GM19452 (cell line): ENCODE results near the gene DAAM2.

Experiments used
- ATAC-seq: cut with Tn5 transposase; IDR thresholded peaks from one replicate; pipeline ENCODE4 v1.9.1; 2021; ENCODE audit not compliant: unreplicated experiment

The DAAM2 gene

DNA sequence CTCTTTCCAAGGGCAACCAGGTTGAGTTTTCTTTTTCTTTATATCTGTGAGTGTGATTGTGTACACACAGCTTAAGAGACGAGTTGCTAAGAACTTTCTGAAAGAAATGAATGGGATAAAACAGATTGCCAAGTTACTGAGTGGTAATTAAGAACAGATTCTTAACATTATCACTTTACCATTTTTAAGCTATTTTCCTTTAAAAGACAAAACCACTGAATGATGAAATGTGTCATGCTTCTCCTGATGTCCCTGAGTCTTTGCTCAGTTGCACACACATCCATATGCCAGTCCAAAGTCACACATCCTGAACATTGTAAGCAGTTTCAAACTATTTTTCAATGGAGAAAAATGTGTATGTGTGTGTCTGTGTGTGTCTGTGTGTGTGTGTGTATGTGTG lies 5.5 kb upstream of the DAAM2 start:
- no peak for ATAC-seq

DNA sequence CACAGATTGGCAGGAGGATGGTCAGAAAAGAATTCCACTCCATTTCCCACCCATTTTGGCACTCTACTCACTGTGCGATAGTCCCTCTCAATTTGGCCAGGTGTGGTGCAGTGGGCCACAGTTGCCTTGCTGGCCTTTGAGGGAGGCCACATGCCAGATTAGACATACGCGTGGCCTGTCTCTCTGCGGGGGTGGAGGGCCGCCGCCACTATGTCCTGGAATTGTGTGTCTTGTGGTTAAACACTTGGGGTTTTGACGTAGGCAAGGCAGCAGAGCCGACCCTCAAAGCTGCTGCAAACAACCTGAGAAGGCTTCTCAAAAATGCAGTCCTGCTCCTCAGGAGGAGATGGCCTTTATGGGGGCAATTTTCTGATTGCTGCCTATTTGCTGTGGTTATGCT lies 4.9 kb upstream of the DAAM2 start:
- no peak for ATAC-seq

- no peak for ATAC-seq
Measured at GRCh38 chr6:39790772-39791171, 1.4 kb upstream of the DAAM2 start.

DNA sequence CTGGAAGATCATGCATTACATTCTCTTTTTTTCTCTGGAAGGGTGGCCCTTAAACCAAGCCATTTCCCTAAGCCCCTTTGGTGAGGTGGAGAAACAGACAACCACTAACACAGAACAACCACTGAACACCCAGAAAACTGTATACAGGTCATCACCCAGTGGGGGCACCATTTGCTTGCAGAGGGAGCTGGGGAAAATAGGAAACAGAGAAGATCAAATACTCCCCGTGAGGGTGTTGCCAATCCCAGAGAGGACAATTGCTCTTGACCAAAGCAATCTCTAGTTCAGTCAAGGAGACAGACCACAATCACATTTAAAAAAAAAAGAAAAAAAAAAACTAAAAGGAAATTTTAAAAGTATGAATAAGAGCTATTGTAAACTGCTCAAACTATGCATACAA lies 865 bp upstream of the DAAM2 start:
- no peak for ATAC-seq

DNA sequence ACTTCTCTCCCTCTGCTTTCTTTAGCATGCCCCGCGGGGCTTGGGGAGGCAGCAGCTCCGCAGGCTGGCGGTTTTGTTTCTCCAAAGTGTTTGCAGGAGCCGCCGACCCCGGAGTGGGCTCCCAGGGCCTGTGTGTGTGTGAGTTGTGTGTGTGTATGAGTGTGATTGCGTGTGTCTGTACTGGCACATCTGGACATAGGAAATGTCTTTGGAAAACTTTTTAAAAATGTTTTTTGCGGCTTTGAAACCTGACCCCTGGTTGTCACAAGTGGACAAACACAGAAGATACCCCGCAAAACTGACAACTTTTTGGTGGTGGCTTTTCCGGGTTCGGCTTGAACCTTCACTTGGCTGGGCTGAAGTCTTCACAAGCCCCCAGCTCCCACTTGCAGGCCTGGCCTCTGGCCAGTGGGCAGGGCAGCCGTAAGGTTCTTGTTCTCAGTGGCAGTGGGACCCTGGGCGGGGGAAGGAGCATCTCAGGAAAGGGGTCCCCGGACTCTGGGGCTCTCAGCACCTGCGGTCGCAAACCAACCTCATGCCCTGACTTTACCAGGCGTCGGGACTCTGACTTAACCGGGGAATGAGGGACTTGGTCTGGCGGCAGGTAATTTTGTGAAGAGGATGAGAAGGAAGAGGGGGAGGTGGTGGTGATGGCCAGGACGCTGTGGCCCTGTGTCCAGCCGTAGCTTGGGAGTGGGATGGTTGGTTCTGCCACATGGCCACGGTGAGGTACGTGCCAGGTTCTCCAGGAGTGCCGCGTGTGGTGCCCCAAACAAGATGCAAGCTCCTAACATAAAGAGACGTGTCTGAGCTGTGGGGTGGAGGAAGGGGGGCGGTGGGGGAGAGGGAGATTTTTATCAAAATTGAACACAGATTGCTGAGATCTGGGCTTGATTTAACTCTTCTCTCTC lies 619 bp downstream of the DAAM2 start:
- no peak for ATAC-seq

DNA sequence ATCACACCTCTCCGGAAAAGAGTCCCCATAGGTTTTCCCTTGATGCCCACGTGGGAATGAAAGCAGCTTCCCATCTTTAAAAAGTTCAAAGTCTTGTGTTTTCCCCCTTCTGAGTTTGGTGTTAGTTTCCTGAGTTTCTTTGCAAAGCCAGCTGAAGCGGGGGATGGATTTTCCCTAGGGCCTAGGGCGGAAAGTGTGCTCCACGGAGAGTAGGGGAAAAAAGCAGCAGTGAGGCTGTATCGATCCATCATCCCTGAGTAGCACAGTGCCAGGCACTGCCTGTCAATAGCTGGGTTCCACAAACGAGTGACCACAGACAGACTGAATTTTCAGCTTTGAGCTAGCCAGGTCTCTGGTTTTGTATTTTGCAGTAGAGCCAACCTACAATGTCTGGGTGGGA lies 1.3 kb downstream of the DAAM2 start:
- no peak for ATAC-seq

- ATAC-seq = no peak
Measured at GRCh38 chr6:39794231-39794630, 2.1 kb downstream of the DAAM2 start.

GRCh38 chr6:39797751-39798150 lies 5.6 kb downstream of the DAAM2 start:
- ATAC-seq = no peak

GRCh38 chr6:39800034-39801032 lies 8.2 kb downstream of the DAAM2 start:
- ATAC-seq = no peak

GRCh38 chr6:39801456-39802251 lies 9.5 kb downstream of the DAAM2 start:
- ATAC-seq = no peak

DNA sequence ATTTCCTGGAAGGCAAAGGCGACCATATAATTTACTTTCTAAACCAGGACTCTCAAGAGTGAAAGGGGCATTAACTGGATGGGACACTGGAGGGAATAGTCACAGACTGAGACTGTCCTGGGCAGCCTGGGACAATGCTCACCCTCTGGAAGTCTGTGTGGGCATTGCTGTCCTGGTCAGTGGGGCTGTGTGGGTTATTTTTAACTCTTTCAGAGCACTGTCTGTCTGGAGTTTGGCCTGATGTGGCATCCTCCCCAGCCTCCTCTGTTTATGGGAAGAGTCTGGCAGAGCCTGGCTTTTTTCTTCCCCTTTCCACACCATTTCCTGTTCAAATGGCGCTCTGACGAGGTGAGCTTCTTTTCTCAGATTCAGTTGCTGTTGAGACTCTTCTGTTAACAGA lies 11.7 kb downstream of the DAAM2 start:
- no peak for ATAC-seq

GRCh38 chr6:39804466-39805065 lies 12.4 kb downstream of the DAAM2 start:
- ATAC-seq = no peak

DNA sequence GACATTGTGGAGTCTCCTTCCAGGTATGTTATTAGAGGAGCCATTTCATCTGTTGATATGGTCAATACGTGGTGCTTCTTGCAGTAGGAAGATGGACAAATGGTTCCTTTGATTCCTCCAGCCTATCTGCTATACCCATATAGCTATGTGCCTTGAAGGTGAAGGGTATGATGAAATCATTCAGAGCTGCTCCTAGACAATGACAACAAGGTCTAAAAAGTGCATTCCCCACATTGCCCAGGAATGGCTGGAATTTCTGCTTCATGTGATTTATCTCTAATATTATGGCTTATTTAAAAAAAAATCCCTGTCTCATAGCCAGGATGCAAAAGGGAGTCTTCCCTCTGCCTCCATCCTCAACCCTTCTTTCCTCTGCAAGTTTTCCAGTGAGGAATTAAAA lies 14.1 kb downstream of the DAAM2 start:
- no peak for ATAC-seq

DNA sequence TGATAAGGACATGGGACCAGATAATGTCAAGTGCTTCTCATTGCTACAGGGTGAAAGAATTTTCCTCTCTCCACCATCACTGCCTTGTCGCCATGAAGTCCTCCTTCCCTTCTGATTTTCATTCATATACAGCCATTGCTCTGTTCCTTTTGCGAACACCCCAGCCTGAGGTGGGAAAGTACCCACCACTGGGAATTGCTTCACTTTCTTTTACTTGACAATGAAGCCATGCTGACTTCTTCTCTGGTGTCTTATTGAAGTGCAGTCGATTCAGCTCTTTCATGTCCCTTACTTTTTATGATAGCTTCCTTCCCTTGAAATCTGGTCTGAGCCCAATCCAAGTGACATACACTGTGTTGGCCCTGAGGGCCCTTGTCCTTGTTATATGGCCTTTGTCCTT lies 16.2 kb downstream of the DAAM2 start:
- ATAC-seq = no peak

DNA sequence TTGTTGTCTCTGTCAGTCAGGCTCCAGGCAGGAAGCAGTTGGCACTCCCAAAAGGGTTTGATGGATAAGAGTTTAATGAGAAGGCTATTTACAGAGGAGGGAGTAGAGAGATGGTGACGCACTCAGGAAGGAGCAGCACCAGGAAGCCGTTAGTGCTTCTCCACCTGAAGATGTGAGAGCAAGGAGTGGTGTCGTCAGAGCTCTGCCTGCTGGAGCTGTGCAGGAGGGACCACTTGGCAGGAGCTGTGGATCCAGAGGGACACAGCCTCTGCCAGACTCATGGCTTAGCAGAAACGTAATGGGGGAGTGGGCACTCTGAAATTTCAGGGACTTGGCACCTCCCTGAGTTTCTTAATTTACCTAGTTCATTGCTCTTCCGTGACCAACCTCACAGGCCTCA lies 16.8 kb downstream of the DAAM2 start:
- ATAC-seq = no peak

DNA sequence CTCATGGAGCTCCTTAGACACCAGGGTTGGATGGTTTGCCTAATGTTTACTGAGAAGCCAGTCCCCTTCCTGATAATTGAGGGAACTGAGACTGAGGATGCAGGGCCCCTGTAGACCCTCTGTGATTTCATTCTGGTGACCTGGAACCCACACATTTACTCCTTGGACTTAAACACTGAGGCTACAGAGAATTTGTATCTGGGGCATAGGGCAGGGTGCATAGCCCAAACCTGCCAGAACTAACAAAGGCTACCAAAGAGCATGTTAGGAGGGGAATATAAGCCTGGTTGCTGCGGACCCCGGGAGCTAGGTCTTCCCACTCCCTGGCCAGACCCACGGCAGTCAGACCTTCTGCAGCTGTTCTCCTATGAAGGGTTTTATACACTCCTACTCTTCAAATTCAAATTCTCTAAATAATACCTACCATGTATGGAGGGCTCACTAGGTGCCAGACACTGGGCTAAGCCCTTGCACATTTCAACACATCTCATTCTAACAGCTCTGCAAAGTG lies 19.7 kb downstream of the DAAM2 start:
- ATAC-seq = no peak

DNA sequence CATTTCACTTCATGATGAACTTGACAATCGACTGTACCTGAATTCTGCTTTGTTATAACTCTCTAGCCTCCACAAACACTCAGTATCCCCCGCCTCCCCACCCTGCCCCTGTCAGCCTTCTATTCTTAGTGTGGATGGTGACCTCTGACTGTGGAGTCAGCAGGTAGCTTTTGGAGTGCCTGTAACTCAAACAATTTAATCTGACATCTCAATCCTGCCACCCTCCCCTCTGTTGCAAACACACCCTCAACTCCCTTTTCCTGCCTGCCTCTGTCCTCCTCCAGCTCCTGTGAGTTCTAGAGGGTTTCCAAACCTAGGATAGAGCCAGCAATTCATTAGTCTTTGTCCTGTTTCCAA lies 20.3 kb downstream of the DAAM2 start:
- no peak for ATAC-seq

DNA sequence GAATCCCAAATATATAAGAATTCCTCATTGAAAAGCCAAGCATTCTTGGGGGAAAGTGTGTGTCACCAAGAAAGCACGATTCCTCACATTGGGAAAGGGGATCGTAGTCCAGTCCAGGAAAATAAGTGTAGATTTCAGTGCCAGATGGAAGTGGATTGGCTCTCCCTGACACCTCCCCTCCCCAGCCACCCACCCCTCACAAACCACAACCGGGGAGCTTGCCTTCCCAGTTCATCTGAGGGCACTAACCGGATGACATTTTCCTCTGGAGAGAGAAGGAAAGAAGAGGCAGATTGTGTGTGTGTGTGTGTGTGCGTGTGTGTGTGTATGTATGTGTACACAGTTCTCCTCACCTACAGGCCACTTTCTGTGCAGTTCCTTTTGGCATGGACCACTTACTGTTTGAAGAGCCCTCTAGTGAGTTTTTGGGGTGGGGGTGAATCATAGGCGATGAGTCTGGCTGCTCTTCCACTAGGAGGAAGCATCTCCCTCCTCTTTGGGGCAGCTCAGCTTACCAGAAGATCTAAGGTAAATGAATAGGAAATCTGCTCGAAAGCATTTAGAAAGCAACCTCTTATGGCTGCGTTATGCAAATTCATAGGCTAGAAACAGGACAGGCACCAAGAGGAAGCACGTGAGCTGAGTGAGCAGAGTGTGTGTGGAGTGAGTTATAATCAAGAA lies 20.8 kb downstream of the DAAM2 start:
- ATAC-seq = peak; percentile 77

- ATAC-seq = no peak
Measured at GRCh38 chr6:39814236-39814635, 22.1 kb downstream of the DAAM2 start.

DNA sequence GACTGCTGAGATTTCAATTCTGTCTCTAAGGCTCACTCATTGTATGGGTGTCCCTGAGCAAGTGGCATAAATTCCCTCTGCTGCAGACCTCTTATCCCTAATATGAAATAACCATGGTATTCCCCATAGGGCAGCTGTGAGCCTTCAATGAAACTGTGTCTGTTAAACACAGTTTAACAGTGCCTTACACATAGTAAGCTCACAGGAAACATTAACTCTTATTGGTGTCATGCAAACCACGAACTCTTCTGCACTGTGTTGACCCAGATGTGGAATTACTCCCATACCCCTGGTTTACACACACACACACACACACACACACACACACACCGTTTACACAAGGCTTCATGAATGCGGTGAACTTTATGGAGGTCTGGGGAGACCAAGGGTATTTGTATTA lies 23.2 kb downstream of the DAAM2 start:
- ATAC-seq = no peak
